Activated CD4-positive, alpha-beta T cell treated with anti-CD3 and anti-CD28 coated beads, Interleukin-2, amount 10 ng/mL, durations not matched to agents 7 days and 5 days (primary cell): ENCODE results near the gene DDX27. TPM values are rescaled to one million over a fixed set of nuclear protein-coding genes. Genes with fewer than 3 reads are reported as not detected.

Experiments used
- CTCF ChIA-PET: fragments of 350-600 bp; sonication (Branson Sonifier 250); formaldehyde crosslinking; loops from one replicate; lab custom pipeline; 2021; ENCODE audit warnings: antibody characterized with exemption; lab: Charles Lee
- POLR2A ChIA-PET: fragments of 350-600 bp; sonication (Branson Sonifier 250); formaldehyde crosslinking; loops from one replicate; lab custom pipeline; 2021; ENCODE audit warnings: antibody characterized with exemption; lab: Charles Lee
- DNase-seq: peaks from one replicate; pipeline ENCODE4 v3.0.0-alpha.2; 2020
- H3K27ac Mint-ChIP-seq: one replicate; pipeline ENCODE4 v1.8.0; 2021; ENCODE audit warnings: mild to moderate bottlenecking, moderate library complexity, mixed read lengths
- H3K27me3 Mint-ChIP-seq: one replicate; pipeline ENCODE4 v1.8.0; 2021; ENCODE audit warnings: mixed read lengths
- H3K36me3 Mint-ChIP-seq: one replicate; pipeline ENCODE4 v1.8.0; 2021; ENCODE audit warnings: low read depth, mixed read lengths
- H3K4me1 Mint-ChIP-seq: one replicate; pipeline ENCODE4 v1.8.0; 2021; ENCODE audit warnings: mixed read lengths
- H3K4me3 Mint-ChIP-seq: one replicate; pipeline ENCODE4 v1.8.0; 2021; ENCODE audit warnings: mild to moderate bottlenecking, moderate library complexity, mixed read lengths
- H3K9me3 Mint-ChIP-seq: one replicate; pipeline ENCODE4 v1.8.0; 2021; ENCODE audit warnings: mixed read lengths
- total RNA-seq, 2 experiments: library from RNA; stranded (reverse); gene quantifications; one replicate each; pipeline ENCODE4 v1.2.3, GENCODE V29; 2021

The DDX27 gene
- total RNA-seq, 2 experiments from 2014 or later = 39.1 to 42.0 TPM

DNA sequence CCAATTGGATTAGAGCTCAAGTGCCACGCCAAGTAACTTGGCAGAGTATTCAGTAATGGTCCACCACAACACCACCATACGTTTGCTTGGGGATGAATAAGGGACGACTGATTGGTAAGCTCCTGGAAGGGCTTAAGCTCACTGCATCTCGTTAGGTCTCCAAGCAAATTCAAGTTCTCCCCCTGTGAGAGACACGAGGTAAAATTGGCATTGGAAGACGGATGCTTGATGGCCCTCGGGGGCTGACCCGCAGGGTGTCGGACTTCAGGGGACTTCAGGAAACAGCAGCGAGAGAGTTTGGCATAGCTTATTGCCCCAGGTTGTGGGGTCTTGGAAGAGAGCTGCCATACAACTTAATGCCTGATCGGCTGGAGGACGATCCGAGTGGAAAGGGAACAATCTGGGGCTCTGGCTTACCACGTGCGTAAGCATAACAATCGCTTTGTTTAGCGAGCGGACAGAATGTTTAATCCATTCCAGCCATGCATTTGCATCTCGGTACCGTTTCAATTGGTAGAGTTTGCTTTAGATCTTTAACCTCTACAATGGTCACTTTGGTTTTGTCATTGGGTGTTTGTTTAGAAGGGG is 63.5 kb downstream of the DDX27 start:
- Mint-ChIP-seq H3K27ac (peak overlapping the region; percentile 74), H3K36me3 (peaks cover 94% of the 10 kb centered on the region), H3K27me3 (no peaks in the 10 kb centered on the region), H3K9me3 (peaks cover 70% of the 10 kb centered on the region), H3K4me1 (peaks cover 85% of the 10 kb centered on the region), H3K4me3 (peak overlapping the region; percentile 98)
- no peak for DNase-seq
- ChIA-PET POLR2A (no interaction called here), CTCF (interaction anchor here (1.7 kb wide), 1 partner anchor 8 kb away, joined by 5 read pairs; no protein-coding TSS in a partner anchor)

GRCh38 chr20:49283176-49283702 is 64.0 kb downstream of the DDX27 start:
- peaks cover 99% of the 10 kb centered on the region for H3K36me3 Mint-ChIP-seq
- peak overlapping the region; percentile 31 for H3K27ac Mint-ChIP-seq
- H3K9me3 Mint-ChIP-seq = peaks cover 70% of the 10 kb centered on the region
- DNase-seq = no peak
- peak overlapping the region; percentile 20 for H3K4me3 Mint-ChIP-seq
- ChIA-PET POLR2A (no interaction called here), CTCF (no interaction called here)
- no peaks in the 10 kb centered on the region for H3K27me3 Mint-ChIP-seq
- peaks cover 85% of the 10 kb centered on the region for H3K4me1 Mint-ChIP-seq

- H3K9me3 Mint-ChIP-seq = peaks cover 70% of the 10 kb centered on the region
- peaks cover 84% of the 10 kb centered on the region for H3K4me1 Mint-ChIP-seq
- H3K27me3 Mint-ChIP-seq = no peaks in the 10 kb centered on the region
- CTCF ChIA-PET = interaction anchor here (0.6 kb wide), 1 partner anchor 214 kb away, joined by 3 read pairs; no protein-coding TSS in a partner anchor
- H3K36me3 Mint-ChIP-seq = peaks cover 100% of the 10 kb centered on the region
- peak overlapping the region; percentile 20 for H3K4me3 Mint-ChIP-seq
- DNase-seq = no peak
- H3K27ac Mint-ChIP-seq = peak overlapping the region; percentile 31
- POLR2A ChIA-PET = no interaction called here
Observed at GRCh38 chr20:49283703-49284625, 64.7 kb downstream of the DDX27 start.

DNA sequence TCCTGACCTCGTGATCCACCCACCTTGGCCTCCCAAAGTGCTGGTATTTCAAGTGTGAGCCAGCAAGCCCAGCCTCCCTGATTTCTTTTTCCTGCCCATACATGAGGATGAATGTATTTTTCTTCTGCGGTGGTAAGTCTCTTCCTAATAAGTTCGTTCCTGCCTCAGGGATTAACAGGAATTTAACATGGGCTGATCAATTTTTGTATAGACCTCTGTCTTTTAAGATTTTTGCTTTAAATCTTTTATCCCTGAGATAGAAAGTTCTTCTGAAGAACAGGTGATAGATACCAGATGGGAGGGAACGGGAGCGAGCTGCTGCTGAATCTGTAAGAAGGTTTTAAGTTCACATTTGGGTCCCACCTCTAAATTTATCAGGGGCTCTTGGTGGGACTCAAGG is 65.6 kb downstream of the DDX27 start:
- ChIA-PET POLR2A (no interaction called here), CTCF (interaction anchor here (0.6 kb wide), 1 partner anchor 215 kb away, joined by 3 read pairs; no protein-coding TSS in a partner anchor)
- DNase-seq = no peak
- Mint-ChIP-seq H3K4me3 (no peak overlapping the region), H3K27me3 (no peaks in the 10 kb centered on the region), H3K9me3 (peaks cover 70% of the 10 kb centered on the region), H3K27ac (no peak overlapping the region), H3K36me3 (peaks cover 100% of the 10 kb centered on the region), H3K4me1 (peaks cover 79% of the 10 kb centered on the region)

GRCh38 chr20:49285233-49285668 is 66.0 kb downstream of the DDX27 start:
- H3K36me3 Mint-ChIP-seq = peaks cover 100% of the 10 kb centered on the region
- POLR2A ChIA-PET = no interaction called here
- CTCF ChIA-PET = no interaction called here
- no peak for DNase-seq
- no peaks in the 10 kb centered on the region for H3K27me3 Mint-ChIP-seq
- H3K4me1 Mint-ChIP-seq = peaks cover 75% of the 10 kb centered on the region
- H3K4me3 Mint-ChIP-seq = no peak overlapping the region
- no peak overlapping the region for H3K27ac Mint-ChIP-seq
- H3K9me3 Mint-ChIP-seq = peaks cover 65% of the 10 kb centered on the region

- Mint-ChIP-seq H3K9me3 (peaks cover 61% of the 10 kb centered on the region), H3K27ac (peak overlapping the region; percentile 65), H3K36me3 (peaks cover 100% of the 10 kb centered on the region), H3K27me3 (no peaks in the 10 kb centered on the region), H3K4me3 (peak overlapping the region; percentile 14), H3K4me1 (peaks cover 69% of the 10 kb centered on the region)
- ChIA-PET CTCF (interaction anchor here (1.0 to 1.4 kb wide), 2 partner anchors 12 to 24 kb away, joined by 3 to 5 read pairs; no protein-coding TSS in a partner anchor), POLR2A (no interaction called here)
- DNase-seq = no peak
Observed at GRCh38 chr20:49285813-49286494, 66.7 kb downstream of the DDX27 start.

DNA sequence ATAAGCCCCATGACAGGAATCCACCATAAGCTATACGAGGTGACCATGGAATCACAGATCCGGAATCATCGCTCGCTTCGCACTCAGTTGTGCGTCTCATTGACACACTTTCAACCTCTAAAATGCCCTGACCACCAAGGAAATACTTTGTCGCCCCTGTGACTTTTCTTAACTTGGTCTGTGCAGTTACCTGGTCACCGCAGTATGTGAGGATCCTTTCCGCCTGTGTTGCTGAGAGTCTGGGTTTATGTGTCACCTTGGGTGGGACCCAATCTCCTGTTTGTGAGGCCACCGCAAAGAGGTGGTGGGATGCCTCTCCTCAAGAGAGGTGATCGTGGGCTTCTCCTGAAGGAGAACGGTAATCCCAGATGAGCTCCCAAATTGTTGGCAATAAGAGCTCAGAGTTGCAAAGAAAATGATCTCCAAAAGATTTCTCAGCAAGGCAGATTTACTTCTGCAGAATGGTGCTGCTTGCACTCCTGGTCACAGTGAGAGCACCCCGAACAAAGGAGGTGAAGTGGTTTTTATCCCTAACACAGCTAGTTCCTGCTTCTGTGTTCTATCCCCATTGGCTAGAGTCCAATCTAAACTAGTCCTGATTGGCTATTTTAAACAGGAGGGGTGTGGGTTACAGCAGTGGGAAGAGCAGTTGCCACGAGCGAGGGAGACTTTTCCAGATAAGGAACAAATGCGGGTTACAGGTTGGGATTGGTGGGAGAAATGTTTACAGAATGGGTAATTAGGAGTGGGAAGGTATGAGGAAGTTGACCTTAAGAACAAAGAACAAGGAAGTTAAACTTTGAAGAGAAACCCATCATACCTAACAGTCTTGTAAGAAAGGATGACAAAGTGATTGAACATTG is 67.7 kb downstream of the DDX27 start:
- H3K9me3 Mint-ChIP-seq = peaks cover 53% of the 10 kb centered on the region
- DNase-seq = no peak
- H3K36me3 Mint-ChIP-seq = peaks cover 99% of the 10 kb centered on the region
- H3K27ac Mint-ChIP-seq = peak overlapping the region; percentile 77
- no peak overlapping the region for H3K4me3 Mint-ChIP-seq
- POLR2A ChIA-PET = no interaction called here
- no peaks in the 10 kb centered on the region for H3K27me3 Mint-ChIP-seq
- H3K4me1 Mint-ChIP-seq = peaks cover 59% of the 10 kb centered on the region
- CTCF ChIA-PET = interaction anchor here (0.6 to 1.4 kb wide), 5 partner anchors 11 to 49 kb away, joined by 3 to 5 read pairs (median 3); no protein-coding TSS in a partner anchor

- H3K27me3 Mint-ChIP-seq = no peaks in the 10 kb centered on the region
- ChIA-PET POLR2A (interaction anchor here (0.5 kb wide), 1 partner anchor 124 kb away, joined by 4 read pairs; no protein-coding TSS in a partner anchor), CTCF (interaction anchor here (0.6 to 1.4 kb wide), 6 partner anchors 10 to 309 kb away, joined by 3 to 5 read pairs (median 3); no protein-coding TSS in a partner anchor)
- H3K4me3 Mint-ChIP-seq = no peak overlapping the region
- H3K27ac Mint-ChIP-seq = peak overlapping the region; percentile 77
- peaks cover 51% of the 10 kb centered on the region for H3K4me1 Mint-ChIP-seq
- peaks cover 45% of the 10 kb centered on the region for H3K9me3 Mint-ChIP-seq
- H3K36me3 Mint-ChIP-seq = peaks cover 99% of the 10 kb centered on the region
- no peak for DNase-seq
Observed at GRCh38 chr20:49287555-49288249, 68.5 kb downstream of the DDX27 start.

DNA sequence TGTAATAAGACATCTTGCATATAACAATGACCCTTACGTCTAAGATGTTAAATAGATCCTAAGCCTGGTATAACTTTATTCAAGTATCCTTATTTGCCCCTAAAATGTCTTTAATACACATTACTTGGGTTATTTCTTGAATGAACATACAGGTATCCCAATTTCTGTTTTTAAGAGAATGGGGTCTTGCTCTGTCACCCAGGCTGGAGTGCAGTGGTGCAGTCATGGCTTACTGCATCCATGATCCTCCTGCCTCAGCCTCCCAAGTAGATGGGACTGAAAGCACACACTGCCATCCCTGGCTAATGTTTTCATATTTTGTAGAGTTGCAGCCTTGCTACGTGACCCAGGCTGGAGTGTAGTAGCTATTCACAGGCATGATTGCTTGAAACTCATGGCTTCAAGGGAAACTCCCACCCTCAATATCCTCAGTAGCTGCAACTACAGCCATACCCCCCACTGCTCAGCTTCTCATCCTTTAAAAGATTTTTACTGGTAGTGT is 69.1 kb downstream of the DDX27 start:
- CTCF ChIA-PET = interaction anchor here (0.9 to 1.2 kb wide), 2 partner anchors 28 to 308 kb away, joined by 3 read pairs; no protein-coding TSS in a partner anchor
- POLR2A ChIA-PET = no interaction called here
- Mint-ChIP-seq H3K36me3 (peaks cover 98% of the 10 kb centered on the region), H3K9me3 (peaks cover 44% of the 10 kb centered on the region), H3K4me3 (no peak overlapping the region), H3K4me1 (peaks cover 45% of the 10 kb centered on the region), H3K27ac (no peak overlapping the region), H3K27me3 (no peaks in the 10 kb centered on the region)
- DNase-seq = no peak

GRCh38 chr20:49288784-49289696 is 69.8 kb downstream of the DDX27 start:
- Mint-ChIP-seq H3K27ac (no peak overlapping the region), H3K9me3 (peaks cover 39% of the 10 kb centered on the region), H3K36me3 (peaks cover 98% of the 10 kb centered on the region), H3K27me3 (no peaks in the 10 kb centered on the region), H3K4me1 (peaks cover 38% of the 10 kb centered on the region), H3K4me3 (no peak overlapping the region)
- ChIA-PET POLR2A (no interaction called here), CTCF (interaction anchor here (0.6 to 1.2 kb wide), 3 partner anchors 29 to 307 kb away, joined by 3 to 5 read pairs (median 3); no protein-coding TSS in a partner anchor)
- DNase-seq = no peak
